Measurements from ENCODE around the gene GMFB.

DNA sequence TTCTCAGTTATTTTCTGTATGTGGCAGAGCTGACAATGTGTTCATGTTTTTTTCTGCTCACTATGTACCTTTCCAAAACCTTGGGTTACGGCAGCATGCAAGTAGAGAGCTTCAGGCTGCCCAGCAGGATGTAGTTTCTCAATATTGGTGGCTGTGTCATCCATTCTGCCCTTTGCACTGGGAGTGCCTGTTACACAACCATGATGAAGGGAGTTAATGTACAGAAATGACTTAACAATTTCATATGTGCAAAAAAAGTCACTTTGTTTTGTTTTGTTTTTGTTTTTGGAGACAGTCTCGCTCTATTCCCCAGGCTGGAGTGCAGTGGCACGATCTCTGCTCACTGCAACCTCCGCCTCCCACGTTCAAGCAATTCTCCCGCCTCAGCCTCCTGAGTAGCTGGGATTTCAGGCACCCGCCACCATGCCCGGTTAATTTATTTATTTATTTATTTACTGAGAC is 41.5 kb downstream of the GMFB start:
- no peak for TF ChIP-seq ARNT (IDR thresholded peaks at IDR 0.05)
- no peak for TF ChIP-seq NFRKB (IDR thresholded peaks at IDR 0.05)
- no peak for TF ChIP-seq SUZ12 (IDR thresholded peaks at IDR 0.05)
- no peak for TF ChIP-seq HDGF (IDR thresholded peaks at IDR 0.05; ENCODE audit: borderline replicate concordance)
- no peak for TF ChIP-seq FOXA1 (IDR thresholded peaks at IDR 0.05)
- no peak for TF ChIP-seq TARDBP (IDR thresholded peaks at IDR 0.05)
- no peak for TF ChIP-seq L3MBTL2 (conservative IDR thresholded peaks at IDR 0.05)
- no peak for TF ChIP-seq FOXM1 (IDR thresholded peaks at IDR 0.05; ENCODE audit: borderline replicate concordance)
- no peak for TF ChIP-seq ELF4 (IDR thresholded peaks at IDR 0.05)
- no peak for TF ChIP-seq BHLHE40 (IDR thresholded peaks at IDR 0.05; ENCODE audit: borderline replicate concordance)
- TF ChIP-seq FOXK2 (IDR thresholded peaks at IDR 0.05) = no peak

All from HEK293T (cell line).